Thoracic aorta (tissue), 2 donors: Measurements from ENCODE around the gene TENM4. TPM values are rescaled to one million over a fixed set of nuclear protein-coding genes. Genes with fewer than 3 reads are reported as not detected.
"Not testable (repeated sequence)": the region's sequence is repeated elsewhere in the genome, so short reads cannot be mapped to it uniquely, and the experiment has no call there.

ENCODE experiments used
- ATAC-seq: fragments of 150-250 bp; one replicate; pipeline ENCODE4 v1.8.0; 2017; ENCODE audit warnings: low read depth; ENCODE audit not compliant: insufficient number of reproducible peaks, low FRiP score
- DNase-seq: peaks from one replicate; pipeline ENCODE4 v3.0.0-alpha.2; 2020; ENCODE audit warnings: low spot score
- H3K27ac ChIP-seq, 2 donors: fragments of 200-600 bp; sonication (generic); 1 replicate in 1 of 2; 2 replicates in 1 of 2; pipeline ENCODE4 v1.5.1; 2016; ENCODE audit warnings: mild to moderate bottlenecking in 2 of 2, moderate library complexity in 2 of 2
- H3K27me3 ChIP-seq: fragments of 200-600 bp; sonication (generic); replicated peaks from 2 replicates; pipeline ENCODE4 v1.6.0; 2016; ENCODE audit warnings: mild to moderate bottlenecking; ENCODE audit not compliant: insufficient read depth
- H3K36me3 ChIP-seq: fragments of 200-600 bp; sonication (generic); one replicate; pipeline ENCODE4 v1.5.1; 2016
- H3K4me1 ChIP-seq, 2 donors: fragments of 200-600 bp; sonication (generic); 1 replicate in 1 of 2; 2 replicates in 1 of 2; pipeline versions ENCODE4 v1.5.1 to v1.6.0; 2016; ENCODE audit warnings: low read depth in 2 of 2, mild to moderate bottlenecking in 1 of 2; ENCODE audit not compliant: control insufficient read depth in 1 of 2
- H3K4me3 ChIP-seq: fragments of 200-600 bp; sonication (generic); 2 replicates; pipeline ENCODE4 v1.5.1; 2016; ENCODE audit warnings: mild to moderate bottlenecking
- H3K9me3 ChIP-seq: fragments of 200-600 bp; sonication (generic); 2 replicates; pipeline ENCODE4 v1.5.1; 2016
- CTCF ChIP-seq: fragments of 200-600 bp; sonication (generic); IDR thresholded peaks from one replicate; pipeline ENCODE4 v1.5.1; 2019; ENCODE audit warnings: antibody characterized with exemption
- total RNA-seq, 2 donors: library from RNA; depleted of rRNA; stranded (reverse); fragments of >200 nt; gene quantifications; one replicate each; pipeline versions ENCODE4 v1.1.0 to v1.2.3, GENCODE V29; 2016

Gene TENM4
- total RNA-seq, 2 donors from 2014 or later = 6.1 to 13.3 TPM

- H3K4me3 ChIP-seq = no peak overlapping the region
- no peaks in the 10 kb centered on the region for H3K36me3 ChIP-seq
- no peaks in the 10 kb centered on the region for H3K9me3 ChIP-seq
- no peaks in the 10 kb centered on the region for H3K27me3 ChIP-seq
- H3K4me1 ChIP-seq = no peaks in the 10 kb centered on the region
- no peak for ATAC-seq
- peak; percentile 95 for TF ChIP-seq CTCF
- no peak for DNase-seq
- H3K27ac ChIP-seq = no peak overlapping the region
Observed at GRCh38 chr11:78645226-78646202, 795.3 kb downstream of the TENM4 start.

DNA sequence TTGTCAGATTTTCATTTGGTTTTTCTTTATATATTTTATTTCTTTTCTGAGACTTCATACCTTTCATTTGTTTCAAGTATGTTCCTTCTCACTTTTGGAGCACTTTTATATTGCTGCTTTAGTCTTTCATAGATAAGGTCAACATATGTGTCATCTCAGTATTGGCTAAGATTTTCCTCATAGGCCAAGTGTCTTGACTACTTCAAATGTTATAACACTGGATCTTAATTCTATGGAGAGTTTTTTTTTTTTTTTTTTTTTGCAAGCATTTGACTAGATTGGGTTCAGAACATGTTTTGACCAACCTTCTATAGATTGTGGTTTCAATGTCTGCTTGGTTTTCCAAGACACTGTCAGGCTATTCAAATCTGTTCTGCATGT is 797.2 kb downstream of the TENM4 start:
- H3K27ac ChIP-seq = no peak overlapping the region
- ATAC-seq (no peak), DNase-seq (no peak)
- no peaks in the 10 kb centered on the region for H3K9me3 ChIP-seq
- H3K27me3 ChIP-seq = no peaks in the 10 kb centered on the region
- no peak overlapping the region for H3K4me3 ChIP-seq
- no peak for TF ChIP-seq CTCF
- no peaks in the 10 kb centered on the region for H3K36me3 ChIP-seq
- H3K4me1 ChIP-seq = no peaks in the 10 kb centered on the region

DNA sequence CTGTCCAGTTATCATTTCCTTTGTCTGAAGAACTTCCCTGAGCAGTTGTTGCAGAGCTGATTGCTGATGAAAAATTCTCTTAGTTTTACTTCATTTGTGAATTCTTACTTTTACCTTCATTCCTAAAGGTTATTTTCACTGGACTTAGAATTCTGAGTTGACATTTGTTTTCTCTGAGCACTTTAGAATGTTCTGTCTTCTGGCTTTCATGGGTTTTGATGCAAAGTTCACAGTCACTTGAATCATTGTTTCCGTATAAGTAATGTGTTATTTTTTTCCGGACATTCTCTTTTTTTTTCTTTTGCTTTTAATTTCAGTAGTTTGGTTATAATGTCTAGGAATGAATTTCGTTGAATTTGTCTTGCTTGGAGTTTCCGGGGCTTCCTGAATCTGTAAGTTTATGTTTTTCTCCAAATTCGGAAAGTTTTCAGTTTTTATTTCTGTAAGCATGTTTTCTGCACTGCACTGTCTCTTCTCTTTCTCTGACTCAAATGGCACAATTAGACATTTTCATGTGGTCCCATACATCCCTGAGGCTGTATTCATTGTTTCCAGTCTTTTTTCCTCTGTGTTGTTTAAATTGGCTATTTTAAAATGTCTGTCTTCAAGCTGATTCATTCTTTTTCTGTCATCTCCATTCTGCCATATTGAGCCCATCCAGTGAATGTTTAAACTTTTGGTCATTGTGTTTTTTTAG is 797.7 kb downstream of the TENM4 start:
- ATAC-seq (no peak), DNase-seq (no peak)
- TF ChIP-seq CTCF = no peak
- no peak overlapping the region for H3K27ac ChIP-seq
- no peaks in the 10 kb centered on the region for H3K36me3 ChIP-seq
- no peaks in the 10 kb centered on the region for H3K4me1 ChIP-seq
- no peak overlapping the region for H3K4me3 ChIP-seq
- no peaks in the 10 kb centered on the region for H3K27me3 ChIP-seq
- H3K9me3 ChIP-seq = no peaks in the 10 kb centered on the region

GRCh38 chr11:78641541-78641940 is 799.3 kb downstream of the TENM4 start:
- no peaks in the 10 kb centered on the region for H3K4me1 ChIP-seq
- H3K36me3 ChIP-seq = no peaks in the 10 kb centered on the region
- ATAC-seq (no peak), DNase-seq (no peak)
- no peak overlapping the region for H3K27ac ChIP-seq
- H3K4me3 ChIP-seq = no peak overlapping the region
- no peaks in the 10 kb centered on the region for H3K27me3 ChIP-seq
- no peaks in the 10 kb centered on the region for H3K9me3 ChIP-seq
- TF ChIP-seq CTCF = no peak

GRCh38 chr11:78638704-78639380 is 802.0 kb downstream of the TENM4 start:
- H3K4me3 ChIP-seq = no peak overlapping the region
- no peak for DNase-seq

GRCh38 chr11:78637527-78637926 is 803.3 kb downstream of the TENM4 start:
- not testable (repeated sequence) for H3K4me1 ChIP-seq, ATAC-seq, H3K9me3 ChIP-seq, H3K36me3 ChIP-seq, DNase-seq, H3K4me3 ChIP-seq, H3K27me3 ChIP-seq, H3K27ac ChIP-seq

More at GRCh38 chr11:78638704-78639380, 802.0 kb downstream of the TENM4 start:
- Histone ChIP-seq H3K36me3 (no peaks in the 10 kb centered on the region), H3K27ac (no peak overlapping the region), H3K27me3 (no peaks in the 10 kb centered on the region), H3K4me1 (no peaks in the 10 kb centered on the region), H3K9me3 (peaks cover 3% of the 10 kb centered on the region)
- ATAC-seq = no peak
- TF ChIP-seq CTCF = no peak
